COLO668 (cell line): ENCODE measurements around the gene TCF7L2.

ENCODE experiments used
- DNase-seq: peaks from one replicate; lab custom pipeline; 2025; ENCODE audit not compliant: unreplicated experiment; lab: John Stamatoyannopoulos, UW

TCF7L2 gene

GRCh38 chr10:112946649-112947048 is 3.4 kb upstream of the TCF7L2 start:
- no peak for DNase-seq

GRCh38 chr10:112948196-112948595 is 1.9 kb upstream of the TCF7L2 start:
- DNase-seq, result no peak

GRCh38 chr10:112949143-112949823 is 764 bp upstream of the TCF7L2 start:
- no peak for DNase-seq

GRCh38 chr10:112950714-112951358 is 789 bp downstream of the TCF7L2 start:
- no peak for DNase-seq

GRCh38 chr10:112951359-112952281 is 1.6 kb downstream of the TCF7L2 start:
- DNase-seq, result peak; percentile 46

- DNase-seq, result peak; percentile 46
Observed at GRCh38 chr10:112952282-112953173, 2.5 kb downstream of the TCF7L2 start.

- DNase-seq, result peak; percentile 46
Observed at GRCh38 chr10:112953174-112954159, 3.4 kb downstream of the TCF7L2 start.

DNA sequence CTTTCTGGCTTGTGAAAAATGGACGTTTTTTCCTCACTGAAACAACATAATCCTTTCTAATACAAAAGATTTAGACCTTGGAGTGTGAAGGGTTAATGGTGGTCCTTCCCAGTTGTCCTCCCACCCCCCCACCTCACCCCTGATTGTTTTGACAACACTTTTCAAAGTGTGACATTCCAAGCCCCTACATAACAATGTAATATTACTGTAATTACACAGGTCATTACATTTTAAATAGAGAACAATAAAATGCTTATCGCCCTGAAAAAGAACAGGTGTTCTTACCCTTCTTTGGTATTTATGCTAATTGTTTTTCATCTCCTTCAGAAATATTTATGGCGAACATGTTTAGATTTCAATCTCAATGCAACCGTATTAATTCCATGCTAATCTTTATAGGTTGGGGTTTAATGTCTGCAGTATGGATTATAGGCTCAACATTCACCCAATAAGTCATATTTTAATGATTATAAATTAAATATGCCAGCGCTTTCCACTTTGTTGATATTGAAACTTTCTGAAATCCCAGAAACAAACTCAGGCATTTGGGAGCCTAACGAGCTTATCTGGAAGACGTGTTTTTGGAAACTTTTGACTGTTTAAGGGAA is 5.0 kb downstream of the TCF7L2 start:
- no peak for DNase-seq

DNA sequence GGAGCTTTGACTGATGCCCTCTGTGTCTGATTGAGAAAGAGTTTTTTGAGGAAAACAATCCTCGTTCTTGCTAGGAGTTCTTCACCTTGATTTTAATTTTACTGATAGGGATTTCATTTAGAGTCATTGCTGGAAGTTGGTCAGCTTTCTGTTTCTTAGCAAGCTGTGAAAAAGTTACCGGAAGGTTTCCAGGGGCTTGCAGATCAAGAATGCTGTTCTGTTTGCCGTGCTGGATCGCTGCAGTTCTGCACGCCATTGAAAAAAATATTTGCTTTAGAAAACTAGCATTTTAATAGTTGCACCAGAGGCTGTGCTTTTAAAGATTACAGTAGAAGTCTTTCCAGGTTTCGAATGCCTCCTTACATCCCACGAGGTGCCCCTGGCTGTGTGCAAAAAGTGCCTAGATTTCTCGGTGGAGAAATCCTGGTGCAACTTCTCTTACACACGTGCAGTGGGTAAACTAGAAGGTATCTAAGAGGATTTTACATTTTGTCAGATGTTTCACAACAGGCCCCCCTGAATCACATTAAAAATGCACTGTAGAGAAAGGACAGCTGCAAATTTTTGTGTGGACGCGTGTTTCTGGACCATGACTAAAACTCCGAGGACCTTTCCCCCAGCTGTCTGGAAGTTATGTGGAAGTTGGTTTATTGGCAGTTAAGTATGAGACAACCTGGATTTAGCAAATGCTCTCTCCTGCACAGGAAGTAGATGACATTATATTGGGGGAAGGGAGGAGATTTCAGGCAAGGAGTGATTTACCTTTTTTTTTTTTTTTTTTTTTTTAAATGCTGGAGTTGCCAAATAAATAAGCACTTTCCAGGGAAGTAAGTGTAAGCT is 5.8 kb downstream of the TCF7L2 start:
- DNase-seq, result no peak

- DNase-seq, result no peak
Observed at GRCh38 chr10:112956631-112957350, 6.7 kb downstream of the TCF7L2 start.

- DNase-seq, result no peak
Observed at GRCh38 chr10:112957640-112958092, 7.6 kb downstream of the TCF7L2 start.

DNA sequence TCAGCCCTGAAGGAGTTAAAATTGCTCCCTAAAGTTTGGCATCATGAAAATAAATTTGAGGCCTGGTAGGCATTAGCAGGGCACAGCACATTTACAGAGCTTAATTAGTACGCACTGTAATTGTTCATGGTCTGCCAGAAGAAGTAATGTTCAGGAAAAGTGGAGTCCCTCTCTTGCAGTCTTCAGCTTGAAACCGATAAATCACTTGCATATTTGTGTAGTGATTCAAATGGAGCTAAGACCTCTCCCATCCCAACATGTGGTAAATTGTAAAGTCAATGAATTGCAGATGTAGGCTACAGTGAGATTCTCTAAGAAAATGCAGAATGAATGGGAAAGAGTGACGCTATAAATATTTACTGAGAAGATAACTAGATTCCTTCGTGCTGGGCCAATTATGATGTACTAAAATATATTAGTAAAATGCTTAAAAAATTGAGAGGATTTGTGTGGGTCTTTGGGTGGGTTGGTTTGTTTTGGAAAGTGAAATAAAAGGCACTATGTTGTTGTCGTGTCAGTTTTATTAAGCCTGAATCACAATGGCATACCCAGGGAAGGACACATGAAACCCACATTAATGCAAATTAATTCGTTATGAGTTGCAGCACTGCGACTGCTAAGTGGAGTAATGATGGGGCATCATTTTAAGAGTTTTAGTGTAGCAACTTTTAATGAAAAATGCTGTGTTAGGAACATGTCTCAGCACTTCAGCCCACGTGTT is 8.4 kb downstream of the TCF7L2 start:
- no peak for DNase-seq

GRCh38 chr10:112959207-112959838 is 9.3 kb downstream of the TCF7L2 start:
- DNase-seq, result no peak

GRCh38 chr10:112960151-112960681 is 10.2 kb downstream of the TCF7L2 start:
- DNase-seq, result no peak

GRCh38 chr10:112961609-112962008 is 11.6 kb downstream of the TCF7L2 start:
- no peak for DNase-seq

GRCh38 chr10:112962343-112962742 is 12.3 kb downstream of the TCF7L2 start:
- no peak for DNase-seq
